Neural crest cell (in vitro differentiated cells): ENCODE measurements around the gene WHRN. TPM values are rescaled to one million over a fixed set of nuclear protein-coding genes. Genes with fewer than 3 reads are reported as not detected.

Experiments used
- DNase-seq: peaks from one replicate; pipeline ENCODE4 v3.0.0; 2021; ENCODE audit warnings: low read depth, mixed read lengths, low spot score
- H3K27ac Mint-ChIP-seq: one replicate; pipeline ENCODE4 v1.8.0; 2021; ENCODE audit warnings: mild to moderate bottlenecking, mixed read lengths; ENCODE audit not compliant: unreplicated experiment
- H3K27me3 Mint-ChIP-seq: 2 replicates; pipeline ENCODE4 v1.8.0; 2021; ENCODE audit warnings: low read depth, mild to moderate bottlenecking, mixed read lengths
- H3K36me3 Mint-ChIP-seq: 2 replicates; pipeline ENCODE4 v1.8.0; 2021; ENCODE audit warnings: low read depth, mild to moderate bottlenecking, mixed read lengths
- H3K4me1 Mint-ChIP-seq: 2 replicates; pipeline ENCODE4 v1.8.0; 2021; ENCODE audit warnings: mixed read lengths
- H3K4me3 Mint-ChIP-seq: one replicate; pipeline ENCODE4 v1.8.0; 2021; ENCODE audit warnings: mild to moderate bottlenecking, mixed read lengths
- H3K9me3 Mint-ChIP-seq: 2 replicates; pipeline ENCODE4 v1.8.0; 2021; ENCODE audit warnings: mixed read lengths
- CTCF ChIP-seq: fragments of 200-600 bp; sonication (generic); conservative IDR thresholded peaks from 2 replicates; pipeline ENCODE4 v1.5.0; 2021; ENCODE audit warnings: antibody characterized with exemption, mild to moderate bottlenecking
- total RNA-seq: library from RNA; stranded (reverse); gene quantifications from 2 replicates; pipeline ENCODE4 v1.2.1, GENCODE V29; 2021

Gene WHRN
- total RNA-seq, 1 donor from 2014 or later = 8.9 TPM

- DNase-seq = no peak
- H3K4me3 Mint-ChIP-seq = no peak overlapping the region
- no peaks in the 10 kb centered on the region for H3K36me3 Mint-ChIP-seq
- no peaks in the 10 kb centered on the region for H3K9me3 Mint-ChIP-seq
- H3K27ac Mint-ChIP-seq = no peak overlapping the region
- H3K4me1 Mint-ChIP-seq = no peaks in the 10 kb centered on the region
- TF ChIP-seq CTCF = no peak
- H3K27me3 Mint-ChIP-seq = peaks cover 37% of the 10 kb centered on the region
These were observed 24.0 kb upstream of the WHRN start for GRCh38 chr9:114529285-114529684.

- Mint-ChIP-seq H3K4me1 (no peaks in the 10 kb centered on the region), H3K4me3 (no peak overlapping the region), H3K27me3 (peaks cover 56% of the 10 kb centered on the region), H3K9me3 (no peaks in the 10 kb centered on the region), H3K27ac (no peak overlapping the region), H3K36me3 (no peaks in the 10 kb centered on the region)
- DNase-seq = no peak
- no peak for TF ChIP-seq CTCF
These were observed 21.5 kb upstream of the WHRN start for GRCh38 chr9:114526807-114527206.

- Mint-ChIP-seq H3K27me3 (peaks cover 64% of the 10 kb centered on the region), H3K27ac (no peak overlapping the region), H3K36me3 (no peaks in the 10 kb centered on the region), H3K9me3 (no peaks in the 10 kb centered on the region), H3K4me3 (no peak overlapping the region), H3K4me1 (no peaks in the 10 kb centered on the region)
- no peak for DNase-seq
- no peak for TF ChIP-seq CTCF
These were observed 20.2 kb upstream of the WHRN start for GRCh38 chr9:114525513-114525912.

- no peaks in the 10 kb centered on the region for H3K4me1 Mint-ChIP-seq
These were observed 19.0 kb upstream of the WHRN start for GRCh38 chr9:114524247-114524681.

GRCh38 chr9:114522847-114523246 is 17.6 kb upstream of the WHRN start:
- no peak for DNase-seq
- TF ChIP-seq CTCF = no peak
- H3K36me3 Mint-ChIP-seq = no peaks in the 10 kb centered on the region
- no peaks in the 10 kb centered on the region for H3K4me1 Mint-ChIP-seq
- no peak overlapping the region for H3K27ac Mint-ChIP-seq
- H3K4me3 Mint-ChIP-seq = no peak overlapping the region
- no peaks in the 10 kb centered on the region for H3K9me3 Mint-ChIP-seq
- peaks cover 81% of the 10 kb centered on the region for H3K27me3 Mint-ChIP-seq

More at GRCh38 chr9:114524247-114524681, 19.0 kb upstream of the WHRN start:
- DNase-seq = no peak
- no peak for TF ChIP-seq CTCF
- Mint-ChIP-seq H3K9me3 (no peaks in the 10 kb centered on the region), H3K27ac (no peak overlapping the region), H3K36me3 (no peaks in the 10 kb centered on the region), H3K4me3 (no peak overlapping the region), H3K27me3 (peaks cover 75% of the 10 kb centered on the region)

- Mint-ChIP-seq H3K4me3 (no peak overlapping the region), H3K27me3 (peaks cover 81% of the 10 kb centered on the region), H3K4me1 (no peaks in the 10 kb centered on the region), H3K36me3 (no peaks in the 10 kb centered on the region), H3K27ac (no peak overlapping the region), H3K9me3 (no peaks in the 10 kb centered on the region)
- no peak for TF ChIP-seq CTCF
- no peak for DNase-seq
These were observed 17.0 kb upstream of the WHRN start for GRCh38 chr9:114522286-114522685.
